B cell (primary cell): Measurements from ENCODE around the gene PLCE1.

Source experiments
- EZH2 ChIP-seq: IDR thresholded peaks from 2 replicates; pipeline ENCODE4 v1.6.1; 2012; ENCODE audit warnings: borderline replicate concordance, low read depth, mild to moderate bottlenecking, moderate library complexity, low read length; ENCODE audit not compliant: insufficient read depth, poor library complexity, severe bottlenecking
- TF ChIP-seq, protein P1 (sequence below): fragments of 200-600 bp; IDR thresholded peaks from one replicate; pipeline ENCODE4 v1.8.0; 2022; ENCODE audit warnings: antibody characterized with exemption, mild to moderate bottlenecking

- no peak for TF ChIP-seq EZH2
- TF ChIP-seq, protein P1, sequence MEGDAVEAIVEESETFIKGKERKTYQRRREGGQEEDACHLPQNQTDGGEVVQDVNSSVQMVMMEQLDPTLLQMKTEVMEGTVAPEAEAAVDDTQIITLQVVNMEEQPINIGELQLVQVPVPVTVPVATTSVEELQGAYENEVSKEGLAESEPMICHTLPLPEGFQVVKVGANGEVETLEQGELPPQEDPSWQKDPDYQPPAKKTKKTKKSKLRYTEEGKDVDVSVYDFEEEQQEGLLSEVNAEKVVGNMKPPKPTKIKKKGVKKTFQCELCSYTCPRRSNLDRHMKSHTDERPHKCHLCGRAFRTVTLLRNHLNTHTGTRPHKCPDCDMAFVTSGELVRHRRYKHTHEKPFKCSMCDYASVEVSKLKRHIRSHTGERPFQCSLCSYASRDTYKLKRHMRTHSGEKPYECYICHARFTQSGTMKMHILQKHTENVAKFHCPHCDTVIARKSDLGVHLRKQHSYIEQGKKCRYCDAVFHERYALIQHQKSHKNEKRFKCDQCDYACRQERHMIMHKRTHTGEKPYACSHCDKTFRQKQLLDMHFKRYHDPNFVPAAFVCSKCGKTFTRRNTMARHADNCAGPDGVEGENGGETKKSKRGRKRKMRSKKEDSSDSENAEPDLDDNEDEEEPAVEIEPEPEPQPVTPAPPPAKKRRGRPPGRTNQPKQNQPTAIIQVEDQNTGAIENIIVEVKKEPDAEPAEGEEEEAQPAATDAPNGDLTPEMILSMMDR, result no peak
Observed at GRCh38 chr10:93973748-93974445, 19.8 kb upstream of the PLCE1 start.
